IMR-90 (cell line): ENCODE data around the gene IFNL3. TPM values are rescaled to one million over a fixed set of nuclear protein-coding genes. Genes with fewer than 3 reads are reported as not detected.

ENCODE experiments used
- ATAC-seq: fragments of 200-7000 bp; cut with Tn5 transposase; 2 replicates; pipeline ENCODE4 v1.9.1; 2020; ENCODE audit warnings: low read depth, mild to moderate bottlenecking, moderate library complexity
- BruUV-seq: library from RNA; stranded (reverse); fragments of 400-500 nt; replicated peaks from 2 replicates; lab custom pipeline; 2021; lab: Mats Ljungman, UMichigan
- CTCF ChIA-PET: fragments of 300-600 bp; formaldehyde crosslinking; extraction: SDS; loops from one replicate; lab custom pipeline; 2021; ENCODE audit warnings: antibody characterized with exemption; lab: Yijun Ruan, JAX
- POLR2A ChIA-PET: fragments of 300-600 bp; sonication (Branson Sonifier 250); formaldehyde crosslinking; loops from one replicate; lab custom pipeline; 2022; ENCODE audit warnings: antibody characterized with exemption; ENCODE audit not compliant: unreplicated experiment; lab: Charles Lee
- DNase-seq: peaks from one replicate; pipeline ENCODE4 v3.0.0; 2013
- H2AFZ ChIP-seq: replicated peaks from 2 replicates; pipeline ENCODE3; 2013; ENCODE audit warnings: low read length, mild to moderate bottlenecking; ENCODE audit not compliant: poor library complexity
- H2AK5ac ChIP-seq: 2 replicates; pipeline ENCODE4 v1.6.1; 2013; ENCODE audit warnings: low read depth, low read length, inconsistent platforms
- H2AK9ac ChIP-seq: replicated peaks from 2 replicates; pipeline ENCODE3; 2013; ENCODE audit warnings: mild to moderate bottlenecking, low read depth, low read length, moderate library complexity; ENCODE audit not compliant: poor library complexity
- H2BK120ac ChIP-seq: 2 replicates; pipeline ENCODE4 v1.6.1; 2013; ENCODE audit warnings: low read depth, low read length, inconsistent platforms
- H2BK15ac ChIP-seq: 3 replicates; pipeline ENCODE4 v1.6.1; 2013; ENCODE audit warnings: low read depth, low read length, inconsistent platforms
- H2BK20ac ChIP-seq: 2 replicates; pipeline ENCODE4 v1.6.1; 2013; ENCODE audit warnings: low read depth, mild to moderate bottlenecking, inconsistent platforms, low read length, moderate library complexity
- H2BK5ac ChIP-seq: 2 replicates; pipeline ENCODE4 v1.6.1; 2013; ENCODE audit warnings: mild to moderate bottlenecking, low read depth, low read length, inconsistent platforms; ENCODE audit not compliant: poor library complexity, severe bottlenecking
- H3K14ac ChIP-seq: replicated peaks from 2 replicates; pipeline ENCODE4 v1.6.1; 2013; ENCODE audit warnings: low read depth, low read length, inconsistent platforms
- H3K18ac ChIP-seq: 2 replicates; pipeline ENCODE4 v1.6.1; 2013; ENCODE audit warnings: low read depth, low read length, control low read depth
- H3K23ac ChIP-seq: 2 replicates; pipeline ENCODE4 v1.6.1; 2013; ENCODE audit warnings: low read depth, low read length, inconsistent platforms
- H3K27ac ChIP-seq: 2 replicates; pipeline ENCODE4 v1.5.1; 2013; ENCODE audit warnings: mild to moderate bottlenecking, control low read depth, low read length; ENCODE audit not compliant: insufficient read depth
- H3K27me3 ChIP-seq: 2 replicates; pipeline ENCODE4 v1.6.1; 2013; ENCODE audit warnings: low read length; ENCODE audit not compliant: control insufficient read depth, insufficient read depth
- H3K36me3 ChIP-seq: 2 replicates; pipeline ENCODE4 v1.6.1; 2013; ENCODE audit warnings: low read length, mixed read lengths; ENCODE audit not compliant: control insufficient read depth, insufficient read depth
- H3K4ac ChIP-seq: 2 replicates; pipeline ENCODE4 v1.6.1; 2013; ENCODE audit warnings: low read depth, low read length, inconsistent platforms
- H3K4me1 ChIP-seq: 2 replicates; pipeline ENCODE4 v1.6.1; 2013; ENCODE audit warnings: low read length, mixed read lengths; ENCODE audit not compliant: control insufficient read depth, insufficient read depth
- H3K4me2 ChIP-seq: 2 replicates; pipeline ENCODE4 v1.6.1; 2013; ENCODE audit warnings: low read depth, mild to moderate bottlenecking, control low read depth, low read length, moderate library complexity
- H3K4me3 ChIP-seq: 2 replicates; pipeline ENCODE4 v1.5.1; 2013; ENCODE audit warnings: low read depth, mild to moderate bottlenecking, control low read depth, low read length, moderate library complexity; ENCODE audit not compliant: insufficient read depth
- H3K56ac ChIP-seq: 2 replicates; pipeline ENCODE4 v1.6.1; 2013; ENCODE audit warnings: low read length, inconsistent platforms; ENCODE audit not compliant: insufficient read depth; ENCODE audit errors: extremely low read depth
- H3K79me1 ChIP-seq, 2 experiments: 2 replicates each; pipeline ENCODE4 v1.6.1; 2013; ENCODE audit warnings: low read length in 2 of 2, inconsistent platforms in 1 of 2, low read depth in 1 of 2
- H3K9ac ChIP-seq: 2 replicates; pipeline ENCODE4 v1.6.1; 2013; ENCODE audit warnings: low read depth, low read length, control low read depth
- H3K9me1 ChIP-seq: 2 replicates; pipeline ENCODE4 v1.6.1; 2013; ENCODE audit warnings: low read length, inconsistent platforms; ENCODE audit not compliant: insufficient read depth
- H3K9me3 ChIP-seq: 2 replicates; pipeline ENCODE4 v1.6.1; 2013; ENCODE audit warnings: low read length; ENCODE audit not compliant: control insufficient read depth, insufficient read depth
- H4K20me1 ChIP-seq: 2 replicates; pipeline ENCODE4 v1.6.1; 2013; ENCODE audit warnings: low read length, inconsistent platforms; ENCODE audit not compliant: insufficient read depth
- H4K5ac ChIP-seq: 2 replicates; pipeline ENCODE4 v1.6.1; 2013; ENCODE audit warnings: mild to moderate bottlenecking, low read depth, low read length, control low read depth
- H4K8ac ChIP-seq, 2 experiments: 2 replicates each; pipeline ENCODE4 v1.6.1; 2013; ENCODE audit warnings: low read depth in 2 of 2, low read length in 2 of 2, control low read depth in 1 of 2, inconsistent platforms in 1 of 2
- H4K91ac ChIP-seq: 2 replicates; pipeline ENCODE4 v1.6.1; 2013; ENCODE audit warnings: low read depth, low read length, inconsistent platforms; ENCODE audit not compliant: insufficient read depth
- BHLHE40 ChIP-seq: fragments of 150-350 bp; IDR thresholded peaks from 2 replicates; pipeline ENCODE4 v1.6.1; 2016; ENCODE audit warnings: mild to moderate bottlenecking, low read depth, low read length
- CEBPB ChIP-seq: IDR thresholded peaks from 2 replicates; pipeline ENCODE4 v1.6.1; 2012; ENCODE audit warnings: low read depth, low read length, improper control_type of control experiment
- CHD1 ChIP-seq: IDR thresholded peaks from 2 replicates; pipeline ENCODE4 v1.6.1; 2012; ENCODE audit warnings: low read depth, low read length, improper control_type of control experiment
- CTCF ChIP-seq: conservative IDR thresholded peaks from 2 replicates; pipeline ENCODE4 v1.5.1; 2012; ENCODE audit warnings: mild to moderate bottlenecking, low read depth, low read length, improper control_type of control experiment
- ELK1 ChIP-seq: fragments of 150-350 bp; IDR thresholded peaks from 2 replicates; pipeline ENCODE4 v1.6.1; 2016; ENCODE audit warnings: low read depth, mild to moderate bottlenecking, low read length, moderate library complexity, borderline replicate concordance
- FOS ChIP-seq: fragments of 150-350 bp; IDR thresholded peaks from 2 replicates; pipeline ENCODE4 v1.6.1; 2016; ENCODE audit warnings: low read depth, low read length
- MXI1 ChIP-seq: IDR thresholded peaks from 2 replicates; pipeline ENCODE4 v1.6.1; 2012; ENCODE audit warnings: low read depth, mild to moderate bottlenecking, low read length, moderate library complexity, borderline replicate concordance
- NFE2L2 ChIP-seq: fragments of 150-350 bp; IDR thresholded peaks from 2 replicates; pipeline ENCODE4 v1.6.1; 2016; ENCODE audit warnings: low read depth, mild to moderate bottlenecking, low read length
- POLR2A ChIP-seq: IDR thresholded peaks from 2 replicates; pipeline ENCODE4 v1.6.1; 2012; ENCODE audit warnings: mild to moderate bottlenecking, low read depth, low read length
- RAD21 ChIP-seq: IDR thresholded peaks from 2 replicates; pipeline ENCODE4 v1.6.1; 2012; ENCODE audit warnings: low read length, improper control_type of control experiment
- RCOR1 ChIP-seq: IDR thresholded peaks from 2 replicates; pipeline ENCODE4 v1.6.1; 2012; ENCODE audit warnings: mild to moderate bottlenecking, low read length, improper control_type of control experiment; ENCODE audit not compliant: insufficient replicate concordance
- RFX5 ChIP-seq: IDR thresholded peaks from 2 replicates; pipeline ENCODE4 v1.8.0; 2012; ENCODE audit warnings: low read depth, mild to moderate bottlenecking, low read length, moderate library complexity
- SMC3 ChIP-seq: fragments of 150-350 bp; IDR thresholded peaks from 2 replicates; pipeline ENCODE4 v1.6.1; 2016; ENCODE audit warnings: low read depth, mild to moderate bottlenecking, antibody characterized with exemption, low read length, moderate library complexity
- WGBS, 2 experiments: methylation state at CpG; one replicate each; pipeline versions ENCODE4 v1.1.5 to v1.1.7; 2013; ENCODE audit warnings: missing lambda C conversion rate in 2 of 2; ENCODE audit not compliant: insufficient read length in 1 of 2; ENCODE audit errors: extremely low coverage in 2 of 2; 5-methylcytosine and 5-hydroxymethylcytosine counted together
- dilution Hi-C: fragments of 300-500 bp; cut with HindIII; formaldehyde crosslinking; loops from one replicate; pipeline ENCODE4 v1.14.3; 2018; ENCODE audit warnings: low sequenced_read_pairs; ENCODE audit not compliant: unreplicated experiment
- in situ Hi-C: fragments of 300-500 bp; cut with MboI; formaldehyde crosslinking; loops from 3 replicates; pipeline ENCODE4 v1.14.3; 2019; ENCODE audit warnings: low sequenced_read_pairs, inconsistent platforms, mixed read lengths
- intact Hi-C: fragments of 100-400 bp; cut with micrococcal nuclease; formaldehyde crosslinking; loops from 2 replicates; pipeline ENCODE4 v1.10.0; 2022
- polyA plus RNA-seq, 3 experiments: library from polyadenylated mRNA; depleted of rRNA; stranded (reverse); fragments of >200 nt; gene quantifications; 2 replicates each; pipeline ENCODE4 v1.2.3, GENCODE V29; 2012; ENCODE audit warnings: low replicate concordance in 1 of 3
- total RNA-seq: library from RNA; depleted of rRNA; stranded (reverse); fragments of >200 nt; gene quantifications from 2 replicates; pipeline ENCODE4 v1.2.3, GENCODE V29; 2012

The IFNL3 gene
- total and polyA plus RNA-seq, 2 of the 4 experiments (the other 2 are of a cell fraction), result not detected

- POLR2A ChIA-PET, result no interaction called here
- H3K36me3 ChIP-seq, result no peaks in the 10 kb centered on the region
- no peak overlapping the region for H4K8ac ChIP-seq
- BruUV-seq, result no TSS peak
- H3K18ac ChIP-seq, result no peak overlapping the region
- H3K27ac ChIP-seq, result no peak overlapping the region
- no peak overlapping the region for H4K5ac ChIP-seq
- H3K9me3 ChIP-seq, result no peaks in the 10 kb centered on the region
- H3K9me1 ChIP-seq, result peaks cover 3% of the 10 kb centered on the region; the same call in 1 of the 2 replicates
- H2AK9ac ChIP-seq, result no peak overlapping the region
- in situ Hi-C loops (no loop called here), dilution Hi-C loops (no loop called here), intact Hi-C loops (no loop called here)
- H2BK5ac ChIP-seq, result no peak overlapping the region
- H3K4me3 ChIP-seq, result no peak overlapping the region
- H2BK120ac ChIP-seq, result no peak overlapping the region
- DNase-seq, result peak; percentile 40
- no peaks in the 10 kb centered on the region for H3K79me1 ChIP-seq
- no peak overlapping the region for H3K4ac ChIP-seq
- H2BK20ac ChIP-seq, result no peak overlapping the region
- H3K27me3 ChIP-seq, result peaks cover 10% of the 10 kb centered on the region
- CTCF ChIA-PET, result no interaction called here
- no peaks in the 10 kb centered on the region for H3K4me1 ChIP-seq
- H3K23ac ChIP-seq, result no peak overlapping the region
- H3K14ac ChIP-seq, result no peak overlapping the region
- WGBS, 2 experiments, result 90% methylated on average over 2 of the region's 9 CpGs; no CpG with 5 or more reads in 1 of the 2 experiments
- H2BK15ac ChIP-seq, result no peak overlapping the region
- H3K4me2 ChIP-seq, result no peak overlapping the region
- H2AFZ ChIP-seq, result no peak overlapping the region
- no peak for TF ChIP-seq CEBPB
- TF ChIP-seq FOS, result no peak
- TF ChIP-seq NFE2L2, result no peak
- no peak for TF ChIP-seq MXI1
- TF ChIP-seq CTCF, result no peak
- no peak for TF ChIP-seq BHLHE40
- no peak for TF ChIP-seq RFX5
- no peak for TF ChIP-seq CHD1
- TF ChIP-seq POLR2A, result no peak
- TF ChIP-seq ELK1, result no peak
- no peak for TF ChIP-seq RCOR1
- no peak for TF ChIP-seq RAD21
- no peak for TF ChIP-seq SMC3
- no peak overlapping the region for H3K56ac ChIP-seq
- ATAC-seq, result no peak
- no peak overlapping the region for H2AK5ac ChIP-seq
- no peaks in the 10 kb centered on the region for H4K20me1 ChIP-seq
- no peak overlapping the region for H4K91ac ChIP-seq
- no peak overlapping the region for H3K9ac ChIP-seq
Measured at GRCh38 chr19:39270036-39270871, 25.4 kb upstream of the IFNL3 start.
